ENCODE results near the gene ANO2.

DNA sequence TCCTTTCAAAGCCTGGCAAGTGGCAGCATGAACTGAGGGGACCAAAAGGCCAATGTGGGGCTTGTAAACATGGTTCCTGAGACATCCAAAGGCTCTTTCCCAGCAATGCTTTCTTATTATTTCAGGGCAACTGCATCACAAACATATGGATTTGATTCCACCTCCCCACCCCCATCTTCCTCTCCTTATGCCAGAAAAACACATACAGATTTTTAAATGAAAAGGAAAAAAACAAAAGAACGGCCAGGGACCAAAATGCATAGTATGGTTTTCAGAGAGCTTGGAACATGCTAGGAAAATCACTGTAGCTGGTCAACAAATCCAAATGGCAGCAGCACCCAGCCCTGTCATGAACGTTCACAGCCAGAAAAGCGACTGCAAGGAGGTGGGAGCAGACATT is 167.6 kb downstream of the ANO2 start:
- TF ChIP-seq, protein P1, sequence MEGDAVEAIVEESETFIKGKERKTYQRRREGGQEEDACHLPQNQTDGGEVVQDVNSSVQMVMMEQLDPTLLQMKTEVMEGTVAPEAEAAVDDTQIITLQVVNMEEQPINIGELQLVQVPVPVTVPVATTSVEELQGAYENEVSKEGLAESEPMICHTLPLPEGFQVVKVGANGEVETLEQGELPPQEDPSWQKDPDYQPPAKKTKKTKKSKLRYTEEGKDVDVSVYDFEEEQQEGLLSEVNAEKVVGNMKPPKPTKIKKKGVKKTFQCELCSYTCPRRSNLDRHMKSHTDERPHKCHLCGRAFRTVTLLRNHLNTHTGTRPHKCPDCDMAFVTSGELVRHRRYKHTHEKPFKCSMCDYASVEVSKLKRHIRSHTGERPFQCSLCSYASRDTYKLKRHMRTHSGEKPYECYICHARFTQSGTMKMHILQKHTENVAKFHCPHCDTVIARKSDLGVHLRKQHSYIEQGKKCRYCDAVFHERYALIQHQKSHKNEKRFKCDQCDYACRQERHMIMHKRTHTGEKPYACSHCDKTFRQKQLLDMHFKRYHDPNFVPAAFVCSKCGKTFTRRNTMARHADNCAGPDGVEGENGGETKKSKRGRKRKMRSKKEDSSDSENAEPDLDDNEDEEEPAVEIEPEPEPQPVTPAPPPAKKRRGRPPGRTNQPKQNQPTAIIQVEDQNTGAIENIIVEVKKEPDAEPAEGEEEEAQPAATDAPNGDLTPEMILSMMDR (conservative IDR thresholded peaks at IDR 0.05; ENCODE audit: low read depth, low read length), result no peak
- TF ChIP-seq EZH2 (IDR thresholded peaks at IDR 0.05; ENCODE audit: low read length, unreplicated experiment) (no peak), EZH2phosphoT487 (IDR thresholded peaks at IDR 0.05; ENCODE audit: borderline replicate concordance, low read length) (no peak)
